ENCODE measurements around the gene RNU1-2.
"Not testable (repeated sequence)": the region's sequence is repeated elsewhere in the genome, so short reads cannot be mapped to it uniquely, and the experiment has no call there.

DNA sequence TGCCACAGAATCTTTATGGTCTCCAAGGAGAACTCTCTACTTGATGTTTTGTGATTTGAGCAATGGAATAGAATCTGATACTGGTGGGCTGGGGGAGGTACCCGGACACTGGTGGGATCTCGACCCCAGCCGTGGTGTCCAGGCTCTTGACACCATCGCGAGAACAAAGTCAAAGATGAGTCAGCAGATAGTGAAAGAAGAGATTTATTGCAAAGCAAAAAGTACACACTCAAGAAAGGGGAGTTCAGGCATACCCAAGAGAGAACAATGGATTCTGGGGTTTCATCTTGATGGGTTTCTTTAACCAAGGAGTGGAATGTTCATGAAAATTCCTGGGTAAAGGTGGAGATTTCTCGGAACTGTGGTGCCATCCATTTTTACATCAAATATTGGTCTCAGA is 1.4 kb upstream of the RNU1-2 start:
- TF ChIP-seq, protein P1, sequence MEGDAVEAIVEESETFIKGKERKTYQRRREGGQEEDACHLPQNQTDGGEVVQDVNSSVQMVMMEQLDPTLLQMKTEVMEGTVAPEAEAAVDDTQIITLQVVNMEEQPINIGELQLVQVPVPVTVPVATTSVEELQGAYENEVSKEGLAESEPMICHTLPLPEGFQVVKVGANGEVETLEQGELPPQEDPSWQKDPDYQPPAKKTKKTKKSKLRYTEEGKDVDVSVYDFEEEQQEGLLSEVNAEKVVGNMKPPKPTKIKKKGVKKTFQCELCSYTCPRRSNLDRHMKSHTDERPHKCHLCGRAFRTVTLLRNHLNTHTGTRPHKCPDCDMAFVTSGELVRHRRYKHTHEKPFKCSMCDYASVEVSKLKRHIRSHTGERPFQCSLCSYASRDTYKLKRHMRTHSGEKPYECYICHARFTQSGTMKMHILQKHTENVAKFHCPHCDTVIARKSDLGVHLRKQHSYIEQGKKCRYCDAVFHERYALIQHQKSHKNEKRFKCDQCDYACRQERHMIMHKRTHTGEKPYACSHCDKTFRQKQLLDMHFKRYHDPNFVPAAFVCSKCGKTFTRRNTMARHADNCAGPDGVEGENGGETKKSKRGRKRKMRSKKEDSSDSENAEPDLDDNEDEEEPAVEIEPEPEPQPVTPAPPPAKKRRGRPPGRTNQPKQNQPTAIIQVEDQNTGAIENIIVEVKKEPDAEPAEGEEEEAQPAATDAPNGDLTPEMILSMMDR (IDR thresholded peaks at IDR 0.05), result not testable (repeated sequence)
- TF ChIP-seq POLR2AphosphoS5, POLR2A (IDR thresholded peaks at IDR 0.05): not testable (repeated sequence)

All from gastroesophageal sphincter (tissue), 3 donors.